ENCODE data around the gene TBC1D25. TPM values are rescaled to one million over a fixed set of nuclear protein-coding genes. Genes with fewer than 3 reads are reported as not detected.
A peak's percentile ranks its signal among the peaks of the same experiment; 100 is the strongest.

TBC1D25 gene
- total RNA-seq, 4 donors from 2014 or later = 10.3 to 22.4 (median 16.4) TPM

- H3K36me3 ChIP-seq = no peaks in the 10 kb centered on the region
- 70% methylated on average over 6 of the region's 7 CpGs for WGBS
- intact Hi-C loops (cut with DNase I) = no loop called here
- no peaks in the 10 kb centered on the region for H3K9me3 ChIP-seq
- H3K4me1 ChIP-seq = peaks cover 0 to 3% (median 0%) of the 10 kb centered on the region in 4 donors
- no peak for TF ChIP-seq POLR2AphosphoS5 (IDR thresholded peaks at IDR 0.05)
- no peak for TF ChIP-seq EP300 (IDR thresholded peaks at IDR 0.05)
- TF ChIP-seq CTCF (IDR thresholded peaks at IDR 0.05) = no peak
- no peak for TF ChIP-seq POLR2A (IDR thresholded peaks at IDR 0.05; ENCODE audit: low read depth)
- H3K27me3 ChIP-seq = no peaks in the 10 kb centered on the region
- no peak overlapping the region for H3K27ac ChIP-seq (replicated peaks in 1 of 4)
- no peak for DNase-seq (ENCODE audit: extremely low spot score)
- no peak overlapping the region for H3K4me3 ChIP-seq
These were observed 47.1 kb upstream of the TBC1D25 start for GRCh38 chrX:48492293-48492910.

- no peak overlapping the region for H3K4me3 ChIP-seq
- H3K4me1 ChIP-seq = peaks cover 0 to 3% (median 0%) of the 10 kb centered on the region in 4 donors
- H3K27me3 ChIP-seq = no peaks in the 10 kb centered on the region
- WGBS = 52% methylated on average over 10 of the region's 10 CpGs
- no peak for DNase-seq (ENCODE audit: extremely low spot score)
- no peak for TF ChIP-seq EP300 (IDR thresholded peaks at IDR 0.05)
- TF ChIP-seq POLR2A (IDR thresholded peaks at IDR 0.05; ENCODE audit: low read depth) = no peak
- peak in 1 of 3 experiments; percentile 18 for TF ChIP-seq CTCF (IDR thresholded peaks at IDR 0.05)
- no peak for TF ChIP-seq POLR2AphosphoS5 (IDR thresholded peaks at IDR 0.05)
- no peak overlapping the region for H3K27ac ChIP-seq (replicated peaks in 1 of 4)
- H3K9me3 ChIP-seq = no peaks in the 10 kb centered on the region
- H3K36me3 ChIP-seq = no peaks in the 10 kb centered on the region
- intact Hi-C loops (cut with DNase I) = no loop called here
These were observed 45.6 kb upstream of the TBC1D25 start for GRCh38 chrX:48493890-48494364.

- 88% methylated on average over 2 of the region's 4 CpGs for WGBS
- Histone ChIP-seq H3K27ac (replicated peaks in 1 of 4) (no peak overlapping the region), H3K36me3 (no peaks in the 10 kb centered on the region), H3K9me3 (no peaks in the 10 kb centered on the region), H3K4me3 (no peak overlapping the region), H3K27me3 (no peaks in the 10 kb centered on the region), H3K4me1 (peaks cover 0 to 3% (median 0%) of the 10 kb centered on the region in 4 donors)
- no peak for TF ChIP-seq POLR2AphosphoS5 (IDR thresholded peaks at IDR 0.05)
- no peak for TF ChIP-seq CTCF (IDR thresholded peaks at IDR 0.05)
- TF ChIP-seq EP300 (IDR thresholded peaks at IDR 0.05) = no peak
- no peak for TF ChIP-seq POLR2A (IDR thresholded peaks at IDR 0.05; ENCODE audit: low read depth)
- intact Hi-C loops (cut with DNase I) = no loop called here
- no peak for DNase-seq (ENCODE audit: extremely low spot score)
These were observed 42.9 kb upstream of the TBC1D25 start for GRCh38 chrX:48496660-48497059.

- H3K36me3 ChIP-seq = no peaks in the 10 kb centered on the region
- H3K4me1 ChIP-seq = peaks cover 0 to 3% (median 0%) of the 10 kb centered on the region in 4 donors
- intact Hi-C loops (cut with DNase I) = no loop called here
- WGBS = 64% methylated on average over 5 of the region's 5 CpGs
- no peak for TF ChIP-seq POLR2AphosphoS5 (IDR thresholded peaks at IDR 0.05)
- no peak for TF ChIP-seq POLR2A (IDR thresholded peaks at IDR 0.05; ENCODE audit: low read depth)
- TF ChIP-seq CTCF (IDR thresholded peaks at IDR 0.05) = no peak
- H3K27ac ChIP-seq (replicated peaks in 1 of 4) = no peak overlapping the region
- H3K4me3 ChIP-seq = no peak overlapping the region
- no peaks in the 10 kb centered on the region for H3K9me3 ChIP-seq
- no peaks in the 10 kb centered on the region for H3K27me3 ChIP-seq
- DNase-seq (ENCODE audit: extremely low spot score) = no peak
These were observed 41.6 kb upstream of the TBC1D25 start for GRCh38 chrX:48497871-48498270.

GRCh38 chrX:48498374-48498809, 41.1 kb upstream of the TBC1D25 start:
- H3K4me3 ChIP-seq = no peak overlapping the region
- 64% methylated on average over 6 of the region's 6 CpGs for WGBS
- no peaks in the 10 kb centered on the region for H3K36me3 ChIP-seq
- no peak for TF ChIP-seq EP300 (IDR thresholded peaks at IDR 0.05)
- no peak for TF ChIP-seq POLR2A (IDR thresholded peaks at IDR 0.05; ENCODE audit: low read depth)
- TF ChIP-seq POLR2AphosphoS5 (IDR thresholded peaks at IDR 0.05) = no peak
- TF ChIP-seq CTCF (IDR thresholded peaks at IDR 0.05) = no peak
- peaks cover 0 to 3% (median 0%) of the 10 kb centered on the region in 4 donors for H3K4me1 ChIP-seq
- no peak overlapping the region for H3K27ac ChIP-seq (replicated peaks in 1 of 4)
- H3K9me3 ChIP-seq = no peaks in the 10 kb centered on the region
- intact Hi-C loops (cut with DNase I) = no loop called here
- H3K27me3 ChIP-seq = no peaks in the 10 kb centered on the region
- no peak for DNase-seq (ENCODE audit: extremely low spot score)
